ENCODE measurements around the gene TCOF1.

The TCOF1 gene

GRCh38 chr5:150326707-150327106 lies 30.8 kb upstream of the TCOF1 start:
- no peak for DNase-seq

- no peak for DNase-seq
These were observed 30.4 kb upstream of the TCOF1 start for GRCh38 chr5:150327139-150327538.

DNA sequence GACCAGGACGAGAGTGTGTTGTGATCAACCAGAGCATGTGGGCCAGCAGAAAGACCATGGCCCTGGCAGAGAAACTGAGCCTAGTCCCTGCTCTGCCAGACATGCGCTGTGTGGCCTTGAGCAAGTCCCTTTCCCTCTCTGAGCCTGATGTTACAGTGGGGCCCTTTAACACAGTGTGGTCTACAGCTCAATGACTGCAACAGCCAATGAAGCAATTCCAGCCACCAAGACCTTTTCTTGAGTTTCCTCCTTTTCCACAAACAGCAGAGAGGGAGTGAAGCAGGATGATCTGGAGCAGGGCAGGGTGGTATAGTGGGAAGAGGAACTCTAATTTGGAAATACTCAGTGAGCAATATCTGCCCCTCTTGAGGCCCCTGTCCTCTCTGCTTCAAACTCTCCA lies 29.0 kb upstream of the TCOF1 start:
- DNase-seq, result no peak

GRCh38 chr5:150329038-150329437 lies 28.5 kb upstream of the TCOF1 start:
- DNase-seq, result no peak

DNA sequence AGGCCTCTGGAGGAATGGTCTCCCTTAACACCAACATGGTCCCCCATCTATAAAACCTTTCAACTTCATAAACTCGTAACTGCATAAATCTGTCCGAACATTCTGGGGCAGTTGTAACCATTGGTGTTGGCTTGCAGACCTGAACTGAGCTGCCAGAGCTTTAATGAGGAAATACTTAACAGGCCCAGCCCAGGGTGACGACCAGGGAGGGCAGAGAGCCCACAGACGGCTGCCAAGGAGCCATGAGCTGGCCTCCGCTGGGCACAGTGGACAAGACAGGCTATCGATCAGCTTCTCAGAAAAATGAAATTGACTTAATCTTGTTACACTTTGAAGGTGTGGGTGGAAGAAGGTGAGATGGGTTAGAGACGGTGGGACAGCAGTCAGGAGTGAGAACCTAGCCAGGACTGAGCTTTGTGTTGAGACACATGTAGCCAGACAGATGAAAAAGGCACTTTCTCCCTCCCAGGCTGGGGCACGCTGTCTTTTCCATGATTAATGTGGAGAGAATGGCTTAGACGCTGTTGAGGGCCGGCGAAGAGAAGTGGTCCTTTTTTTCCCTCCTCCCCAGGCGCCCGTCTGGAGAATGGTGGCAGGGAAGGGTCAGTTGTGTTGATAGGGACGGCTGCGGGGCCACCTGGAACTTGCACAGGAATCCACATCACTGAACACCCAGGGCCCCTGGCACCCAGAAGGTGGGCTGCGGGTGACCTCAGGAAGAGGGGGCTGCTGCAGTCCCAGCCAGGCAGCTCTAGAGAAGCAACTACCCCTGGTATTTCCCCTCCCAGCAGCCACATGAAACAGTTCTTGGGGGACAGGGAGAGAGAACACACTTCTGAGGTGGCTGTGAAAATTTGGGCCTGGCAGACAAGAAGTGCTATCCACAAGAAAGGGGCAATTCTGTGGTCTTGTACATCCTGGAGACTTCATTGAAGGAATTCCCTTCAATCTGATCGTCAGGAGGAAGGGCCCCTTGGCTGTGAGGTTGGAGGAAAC lies 27.3 kb upstream of the TCOF1 start:
- DNase-seq, result no peak

DNA sequence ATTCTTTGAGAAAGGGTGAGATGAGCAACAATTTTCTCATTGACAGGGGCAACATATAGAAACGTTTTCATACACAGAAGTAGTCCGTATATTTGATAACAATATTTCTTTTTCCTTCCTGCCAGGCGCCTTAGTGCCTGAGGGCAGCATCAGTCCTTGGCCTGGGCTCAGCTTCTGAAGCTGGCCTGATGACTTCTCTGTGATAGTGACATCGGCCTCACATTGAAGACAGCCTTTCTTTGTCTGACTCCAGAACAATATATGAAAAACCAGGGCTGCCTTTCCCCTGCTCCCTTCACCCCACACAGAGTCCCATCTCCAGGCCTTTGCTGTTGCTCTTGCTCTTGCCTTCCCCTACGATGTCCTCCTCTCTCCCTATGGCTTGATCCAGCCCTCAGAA lies 24.1 kb upstream of the TCOF1 start:
- DNase-seq, result no peak

DNA sequence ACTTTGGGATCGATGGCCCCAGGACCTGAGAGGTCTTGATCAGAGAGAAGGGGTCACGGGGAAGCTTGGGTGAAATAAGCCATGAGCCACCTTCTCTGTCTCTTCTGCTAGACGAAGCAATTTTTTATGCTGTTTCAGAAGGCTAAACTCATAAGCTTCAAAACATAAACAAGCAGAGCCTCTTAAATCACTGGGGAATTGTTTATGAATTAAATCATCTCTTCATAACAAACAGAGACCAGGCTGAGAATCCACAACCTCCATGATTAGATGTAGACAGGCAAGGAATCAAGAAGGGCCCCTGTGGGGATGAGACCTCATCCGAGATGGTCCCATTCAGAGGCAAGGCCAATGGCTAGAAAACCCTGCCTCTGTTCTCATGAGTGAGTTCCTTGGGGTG lies 21.7 kb upstream of the TCOF1 start:
- DNase-seq, result no peak

DNA sequence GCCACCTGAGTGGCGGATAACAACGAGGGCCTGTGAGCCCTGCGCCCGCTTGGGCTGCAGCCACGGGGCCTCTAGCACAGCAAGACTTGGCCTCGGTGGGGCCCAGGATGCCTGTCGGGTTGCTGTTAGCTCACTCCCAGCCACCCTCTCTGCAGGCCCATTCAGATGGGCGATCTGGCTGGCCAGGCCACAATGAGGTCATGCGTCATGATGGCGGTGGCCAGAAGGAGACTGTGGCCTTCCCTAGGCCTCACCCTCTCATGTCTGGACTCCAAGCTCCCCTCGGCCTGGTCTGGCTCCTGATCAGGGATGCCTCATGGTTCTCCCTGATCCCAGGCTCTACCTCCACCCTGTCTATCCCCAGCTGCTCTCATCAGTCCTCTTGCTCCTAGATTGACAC lies 19.0 kb upstream of the TCOF1 start:
- DNase-seq, result no peak

DNA sequence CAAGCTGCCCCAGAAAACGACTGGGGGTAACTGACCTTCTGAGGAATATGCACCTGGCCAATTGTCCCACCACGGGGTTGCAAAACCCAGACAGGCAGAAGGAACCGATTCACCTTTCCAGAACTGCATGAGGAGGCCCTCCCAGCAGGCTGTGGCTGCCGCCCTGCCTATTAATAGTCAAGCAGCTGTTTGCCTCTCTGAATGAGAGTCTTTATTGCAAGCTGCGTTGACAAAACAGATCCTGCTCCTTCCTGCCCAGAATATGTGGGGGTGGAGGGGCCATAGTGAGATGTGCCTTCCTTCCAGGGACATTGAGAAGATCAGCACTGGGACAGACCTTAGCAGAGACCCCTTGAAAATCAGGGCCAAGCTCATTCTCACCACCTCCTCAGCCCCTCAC lies 18.3 kb upstream of the TCOF1 start:
- no peak for DNase-seq

DNA sequence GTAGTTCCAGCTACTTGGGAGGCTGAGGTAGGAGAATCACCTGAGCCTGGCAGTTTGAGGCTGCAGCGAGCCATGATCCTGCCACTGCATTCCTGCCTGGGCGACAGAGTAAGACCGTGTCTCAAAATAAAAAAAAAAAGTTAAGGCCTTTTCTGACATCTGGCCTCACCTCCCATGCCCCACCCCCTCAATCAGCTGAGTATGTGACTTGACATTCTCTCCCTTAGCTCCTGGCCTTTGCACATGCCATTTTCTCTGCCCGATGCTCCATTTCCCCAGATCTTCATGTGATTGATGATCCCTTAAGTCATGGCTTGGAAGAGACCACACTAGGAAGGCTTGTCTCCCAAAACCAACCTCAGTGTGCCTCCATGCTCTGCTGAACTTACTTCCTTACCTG lies 17.7 kb upstream of the TCOF1 start:
- no peak for DNase-seq

DNA sequence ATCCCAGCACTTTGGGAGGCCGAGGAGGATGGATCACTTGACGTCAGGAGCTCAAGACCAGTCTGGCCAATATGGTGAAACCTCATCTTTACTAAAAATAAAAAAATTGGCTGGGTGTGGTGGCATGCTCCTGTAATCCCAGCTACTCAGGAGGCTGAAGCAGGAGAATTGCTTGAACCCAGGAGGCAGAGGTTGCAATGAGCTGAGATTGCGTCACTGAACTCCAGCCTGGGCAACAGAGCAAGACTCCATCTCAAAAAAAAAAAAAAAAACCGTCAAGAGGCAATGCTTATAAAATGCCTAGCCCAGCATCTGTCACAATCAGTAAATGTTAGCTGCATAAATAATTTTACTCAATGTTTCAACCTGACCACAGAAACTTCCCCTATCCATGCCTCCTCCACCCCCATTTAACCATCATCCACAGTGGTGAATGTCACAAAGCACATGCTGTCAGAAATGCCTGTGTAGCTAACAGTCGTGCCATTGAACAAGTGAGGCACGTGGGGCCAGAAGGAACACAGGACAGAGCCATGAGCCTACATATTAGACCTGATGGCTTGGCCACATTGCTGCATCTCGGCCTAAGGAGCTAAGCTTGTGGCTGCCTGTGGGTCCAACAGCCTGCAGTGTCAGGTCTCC lies 16.8 kb upstream of the TCOF1 start:
- DNase-seq, result no peak

- DNase-seq, result no peak
These were observed 16.2 kb upstream of the TCOF1 start for GRCh38 chr5:150341331-150341730.

GRCh38 chr5:150341989-150342388 lies 15.5 kb upstream of the TCOF1 start:
- DNase-seq, result no peak

DNA sequence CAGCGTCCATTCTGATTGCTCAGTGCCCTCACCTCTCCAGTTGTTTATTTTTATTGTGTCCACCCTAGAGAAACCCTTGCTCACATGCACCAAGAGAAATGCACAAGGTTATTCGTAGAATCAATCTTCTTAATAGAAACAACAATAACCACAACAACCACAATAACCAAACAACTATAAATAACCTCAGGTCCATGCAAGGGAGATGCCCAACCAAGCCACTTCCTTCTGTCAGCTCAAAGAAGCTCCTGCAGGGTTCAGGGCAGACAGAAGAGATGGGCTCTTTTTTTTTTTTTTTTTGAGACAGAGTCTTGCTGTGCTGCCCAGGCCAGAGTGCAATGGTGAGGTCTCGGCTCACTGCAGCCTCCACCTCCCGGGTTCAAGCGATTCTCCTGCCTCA lies 14.9 kb upstream of the TCOF1 start:
- no peak for DNase-seq

- no peak for DNase-seq
These were observed 13.4 kb upstream of the TCOF1 start for GRCh38 chr5:150343994-150344631.

- DNase-seq, result no peak
These were observed 11.8 kb upstream of the TCOF1 start for GRCh38 chr5:150345716-150346115.

- no peak for DNase-seq
These were observed 10.9 kb upstream of the TCOF1 start for GRCh38 chr5:150346592-150346991.

DNA sequence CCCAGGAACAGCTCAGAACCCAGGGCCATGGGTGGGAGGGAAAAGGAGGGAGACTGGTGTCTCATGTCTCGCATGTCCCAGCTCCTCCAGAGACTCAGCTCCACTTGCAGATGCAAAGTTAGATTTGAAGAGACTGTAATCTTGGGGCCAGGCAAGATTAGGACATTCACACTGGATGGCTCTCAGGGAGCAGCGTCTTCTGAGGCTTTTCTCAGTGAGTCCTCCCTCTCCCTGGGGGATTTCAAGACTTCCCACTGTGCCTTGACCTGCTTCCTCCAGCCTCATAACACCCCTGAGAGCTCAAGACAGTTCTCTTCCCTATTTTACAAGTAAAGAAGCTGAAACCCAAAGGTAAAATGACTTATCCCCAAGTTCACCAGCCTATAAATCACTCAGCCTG lies 10.5 kb upstream of the TCOF1 start:
- no peak for DNase-seq

GRCh38 chr5:150347451-150347850 lies 10.0 kb upstream of the TCOF1 start:
- no peak for DNase-seq

GRCh38 chr5:150349681-150350275 lies 7.7 kb upstream of the TCOF1 start:
- no peak for DNase-seq

- peak in 1 of 2 experiments; percentile 22 for DNase-seq
These were observed 6.8 kb upstream of the TCOF1 start for GRCh38 chr5:150350524-150351344.

DNA sequence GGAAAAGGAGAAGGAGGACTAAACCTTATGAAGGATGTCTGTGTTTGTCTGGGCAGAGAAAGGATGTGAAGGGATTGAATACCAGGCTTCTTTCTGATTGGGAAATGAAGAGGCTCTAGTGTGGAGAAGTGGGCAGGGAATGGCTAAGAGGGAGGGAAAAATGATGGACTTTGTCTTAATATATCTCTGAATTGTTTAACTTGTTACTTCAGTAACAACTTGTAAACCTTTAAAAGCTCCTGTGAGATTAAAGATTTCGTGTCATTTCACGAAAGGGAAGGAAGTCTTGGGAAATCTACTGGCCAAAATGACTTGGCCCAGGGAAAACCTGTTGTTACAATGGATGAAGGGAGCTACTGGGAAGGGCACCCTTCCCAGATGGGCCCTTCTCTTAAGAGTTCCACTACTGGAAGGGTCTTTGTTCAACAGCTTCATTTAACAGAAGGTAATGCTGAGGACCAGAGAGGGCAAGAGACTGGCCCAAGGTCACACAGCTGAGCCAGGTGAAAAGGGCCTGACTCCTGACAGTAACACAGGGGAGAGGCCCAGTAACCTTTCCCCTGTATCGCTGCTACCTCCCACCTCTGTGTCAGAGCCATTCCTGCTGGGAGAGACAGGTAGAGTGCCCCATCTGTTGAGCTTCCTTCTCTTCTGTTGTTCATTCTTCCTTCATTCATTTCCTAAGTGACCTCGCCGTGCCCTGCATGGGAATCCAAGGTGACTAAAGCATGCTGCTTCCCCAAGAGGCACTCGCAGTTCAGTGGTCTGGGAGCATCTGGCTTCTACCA lies 5.1 kb upstream of the TCOF1 start:
- no peak for DNase-seq

Data from NCI-H446 (cell line).